WERI-Rb-1 (cell line): ENCODE results near the gene ABCA7.
A peak's percentile ranks its signal among the peaks of the same experiment; 100 is the strongest.
"Not testable (repeated sequence)": the region's sequence is repeated elsewhere in the genome, so short reads cannot be mapped to it uniquely, and the experiment has no call there.

Source experiments
- DNase-seq: peaks from one replicate; pipeline ENCODE4 v3.0.0-alpha.2; 2020
- H3K27ac ChIP-seq: fragments of 250-450 bp; sonication (Bioruptor Pico); 2 replicates; pipeline ENCODE4 v1.5.1; 2020; ENCODE audit warnings: mild to moderate bottlenecking, moderate library complexity
- H3K27me3 ChIP-seq: fragments of 250-450 bp; sonication (Bioruptor Pico); 2 replicates; pipeline ENCODE4 v1.5.1; 2021; ENCODE audit warnings: mild to moderate bottlenecking, low read depth, moderate library complexity; ENCODE audit not compliant: insufficient read depth, severe bottlenecking
- H3K36me3 ChIP-seq: fragments of 250-450 bp; sonication (Bioruptor Pico); 2 replicates; pipeline ENCODE4 v1.5.1; 2020; ENCODE audit warnings: mild to moderate bottlenecking, moderate library complexity
- H3K4me3 ChIP-seq: 2 replicates; pipeline ENCODE4 v1.5.1; 2011; ENCODE audit warnings: low read depth, mild to moderate bottlenecking, control low read depth, low read length
- H3K9me3 ChIP-seq: fragments of 250-450 bp; sonication (Bioruptor Pico); 2 replicates; pipeline ENCODE4 v1.5.1; 2021; ENCODE audit warnings: mild to moderate bottlenecking, moderate library complexity; ENCODE audit not compliant: severe bottlenecking
- TF ChIP-seq, protein P1 (sequence below): IDR thresholded peaks from 2 replicates; pipeline ENCODE4 v1.5.1; 2011; ENCODE audit warnings: low read depth, mild to moderate bottlenecking, control low read depth, inconsistent platforms, low read length

Gene ABCA7

DNA sequence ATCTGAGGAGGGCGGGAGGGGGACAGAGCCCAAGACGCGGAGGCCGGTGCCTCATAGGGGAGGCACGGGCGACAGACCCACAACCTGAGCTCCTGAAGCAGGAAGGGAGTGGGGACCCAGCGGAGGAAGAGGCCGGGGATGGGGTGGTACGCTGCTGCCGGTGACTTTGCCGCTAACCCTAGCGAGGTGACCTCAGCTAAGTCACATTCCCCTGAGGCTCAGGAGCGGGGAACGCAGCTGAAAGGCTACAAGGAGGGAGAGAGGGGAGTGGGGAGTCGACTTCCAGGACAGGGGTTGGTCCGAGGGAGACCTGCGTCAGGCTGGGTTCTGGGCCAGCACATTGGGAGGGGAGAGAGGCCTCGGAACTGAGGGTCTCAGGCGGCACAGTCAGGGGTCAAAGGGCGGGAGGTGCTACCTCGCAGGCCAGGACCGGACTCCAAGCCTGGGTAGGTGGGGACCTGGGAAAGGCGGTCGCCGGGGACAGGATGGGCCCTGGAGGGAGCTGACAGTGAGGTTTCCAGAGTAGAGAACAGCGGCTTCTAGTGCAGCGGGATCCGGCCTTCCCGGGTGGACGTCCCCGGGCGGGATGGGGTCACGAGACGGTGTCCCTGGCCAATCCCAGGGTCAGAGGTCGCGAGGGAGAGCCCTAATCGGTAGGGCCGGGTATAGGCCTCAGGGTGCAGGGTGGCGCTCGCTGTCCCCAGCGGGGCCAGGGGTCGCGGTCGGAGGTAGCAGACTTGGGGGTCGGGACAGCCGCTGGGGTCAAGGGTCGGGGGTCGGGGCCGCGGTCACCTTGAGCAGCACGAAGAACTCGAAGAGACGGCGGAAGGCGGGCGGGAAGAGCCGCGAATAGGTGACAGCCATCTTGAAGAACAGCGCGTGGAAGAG lies 19.7 kb upstream of the ABCA7 start:
- TF ChIP-seq, protein P1, sequence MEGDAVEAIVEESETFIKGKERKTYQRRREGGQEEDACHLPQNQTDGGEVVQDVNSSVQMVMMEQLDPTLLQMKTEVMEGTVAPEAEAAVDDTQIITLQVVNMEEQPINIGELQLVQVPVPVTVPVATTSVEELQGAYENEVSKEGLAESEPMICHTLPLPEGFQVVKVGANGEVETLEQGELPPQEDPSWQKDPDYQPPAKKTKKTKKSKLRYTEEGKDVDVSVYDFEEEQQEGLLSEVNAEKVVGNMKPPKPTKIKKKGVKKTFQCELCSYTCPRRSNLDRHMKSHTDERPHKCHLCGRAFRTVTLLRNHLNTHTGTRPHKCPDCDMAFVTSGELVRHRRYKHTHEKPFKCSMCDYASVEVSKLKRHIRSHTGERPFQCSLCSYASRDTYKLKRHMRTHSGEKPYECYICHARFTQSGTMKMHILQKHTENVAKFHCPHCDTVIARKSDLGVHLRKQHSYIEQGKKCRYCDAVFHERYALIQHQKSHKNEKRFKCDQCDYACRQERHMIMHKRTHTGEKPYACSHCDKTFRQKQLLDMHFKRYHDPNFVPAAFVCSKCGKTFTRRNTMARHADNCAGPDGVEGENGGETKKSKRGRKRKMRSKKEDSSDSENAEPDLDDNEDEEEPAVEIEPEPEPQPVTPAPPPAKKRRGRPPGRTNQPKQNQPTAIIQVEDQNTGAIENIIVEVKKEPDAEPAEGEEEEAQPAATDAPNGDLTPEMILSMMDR: no peak
- H3K4me3 ChIP-seq: peak overlapping the region; percentile 69
- DNase-seq: no peak
- peaks cover 24% of the 10 kb centered on the region for H3K36me3 ChIP-seq
- peak overlapping the region; percentile 89 for H3K27ac ChIP-seq
- H3K27me3 ChIP-seq: no peaks in the 10 kb centered on the region
- no peaks in the 10 kb centered on the region for H3K9me3 ChIP-seq

DNA sequence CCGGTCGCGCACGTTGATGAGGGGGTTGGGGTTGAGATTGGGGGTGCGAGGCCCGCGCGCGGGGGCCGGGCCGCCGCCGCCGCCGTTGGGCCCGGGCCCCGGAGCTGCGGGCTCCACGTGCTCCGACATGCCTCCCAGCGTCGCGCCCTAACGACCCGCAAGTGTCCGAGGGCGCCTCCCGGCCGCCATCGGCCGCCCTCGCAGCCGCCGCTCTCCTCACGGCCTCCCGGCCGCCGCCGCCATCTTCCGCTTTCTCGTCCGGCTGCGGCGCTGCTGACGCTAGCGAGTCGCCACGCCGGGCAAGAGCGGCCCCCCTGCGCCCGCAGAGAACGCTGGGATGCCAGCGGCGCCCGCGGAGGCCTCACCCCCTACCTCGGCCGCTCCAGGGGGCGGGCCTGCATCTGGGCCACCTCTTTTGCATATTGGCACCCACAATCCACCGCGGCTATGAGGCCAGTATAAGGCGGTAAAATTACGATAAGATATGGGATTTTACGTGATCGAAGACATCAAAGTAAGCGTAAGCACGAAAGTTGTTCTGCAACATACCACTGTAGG lies 19.0 kb upstream of the ABCA7 start, which contains the start of gene TMEM259:
TMEM259 (minus strand) TSS at position 256 of the 558 bp plus-strand sequence; CDS start at position 129, 127 bp downstream.
- no peaks in the 10 kb centered on the region for H3K27me3 ChIP-seq
- H3K36me3 ChIP-seq: peaks cover 24% of the 10 kb centered on the region
- peak within 1 kb of the TSS; percentile 89 for H3K27ac ChIP-seq
- TF ChIP-seq, protein P1: no peak
- DNase-seq: peak; percentile 98
- H3K4me3 ChIP-seq: peak within 1 kb of the TSS; percentile 69
- H3K9me3 ChIP-seq: no peaks in the 10 kb centered on the region

DNA sequence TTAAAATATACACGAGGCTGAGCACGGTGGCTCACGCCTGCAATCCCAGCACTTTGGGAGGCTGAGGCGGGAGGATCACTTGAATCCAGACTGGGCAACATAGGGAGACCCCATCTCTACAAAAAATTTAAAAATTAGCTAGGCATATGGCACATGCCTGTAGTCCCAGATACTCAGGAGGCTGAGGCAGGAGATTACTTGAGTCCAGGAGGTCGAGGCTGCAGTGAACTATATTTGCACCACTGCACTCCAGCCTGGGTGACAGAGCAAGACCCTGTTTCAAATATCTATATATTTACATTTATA lies 16.1 kb upstream of the ABCA7 start:
- not testable (repeated sequence) for H3K9me3 ChIP-seq, H3K36me3 ChIP-seq, H3K27me3 ChIP-seq, H3K27ac ChIP-seq, DNase-seq, H3K4me3 ChIP-seq

DNA sequence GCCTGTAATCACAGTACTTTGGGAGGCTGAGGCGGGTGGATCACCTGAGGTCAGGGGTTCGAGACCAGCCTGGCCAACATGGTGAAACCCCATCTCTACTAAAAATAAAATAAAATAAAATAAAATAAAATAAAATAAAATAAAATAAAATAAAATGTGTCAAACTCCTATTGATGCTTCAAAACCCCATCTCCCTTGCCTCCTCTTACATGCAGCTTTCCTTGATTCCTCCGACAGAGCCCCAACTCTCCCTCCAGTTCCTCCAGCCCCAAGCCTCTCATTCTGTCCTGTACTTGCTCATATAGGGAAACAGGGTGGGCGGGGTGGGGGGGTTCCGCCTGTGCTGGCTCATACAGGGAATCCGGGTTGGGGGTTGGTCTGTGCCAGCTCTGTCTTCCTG lies 14.8 kb upstream of the ABCA7 start:
- H3K9me3 ChIP-seq, H3K27ac ChIP-seq: not testable (repeated sequence)

DNA sequence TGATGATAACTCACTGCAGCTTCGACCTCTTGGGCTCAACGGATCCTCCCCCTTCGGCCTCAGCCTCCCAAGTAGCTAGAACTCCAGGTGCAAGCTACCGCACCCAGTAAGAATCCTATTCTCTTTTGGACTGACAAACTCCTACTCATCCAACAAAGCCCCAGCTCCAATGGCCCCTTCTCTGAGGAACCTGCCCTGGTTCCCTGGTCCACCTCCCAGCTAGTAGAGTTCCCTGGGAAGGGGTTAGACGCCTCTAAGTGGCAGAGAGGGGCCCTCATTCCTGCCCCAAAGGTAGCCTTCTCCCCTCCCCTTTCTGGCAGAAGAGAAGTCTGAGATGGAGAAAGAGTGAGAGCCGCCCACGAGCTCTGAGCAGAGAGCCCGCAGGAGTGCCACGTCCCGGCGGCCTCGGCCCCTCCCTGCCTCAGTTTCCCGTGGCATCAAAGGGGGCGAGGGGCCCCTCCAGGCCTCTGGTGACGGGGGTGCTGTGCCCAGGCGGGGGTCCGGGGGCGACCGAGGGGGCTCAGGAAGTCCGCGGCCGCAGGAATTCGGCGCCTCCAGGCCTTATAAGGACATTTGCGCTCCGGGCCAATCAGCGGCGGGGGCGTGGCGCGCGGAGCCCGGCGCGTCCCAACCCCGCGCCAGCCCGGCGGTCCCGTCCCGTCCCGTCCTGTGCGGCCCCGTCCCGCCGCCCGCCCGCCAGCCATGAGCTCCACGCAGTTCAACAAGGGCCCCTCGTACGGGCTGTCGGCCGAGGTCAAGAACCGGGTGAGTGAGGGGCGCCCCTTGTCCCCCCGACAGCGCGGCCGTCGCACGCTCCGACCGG lies 13.7 kb upstream of the ABCA7 start, which contains the start of gene CNN2:
CNN2 (plus strand) TSS at position 649 of the 823 bp plus-strand sequence; CDS start at position 703, 54 bp downstream.
- H3K36me3 ChIP-seq: peaks cover 4% of the 10 kb centered on the region
- DNase-seq: peak; percentile 71
- H3K9me3 ChIP-seq: no peaks in the 10 kb centered on the region
- H3K4me3 ChIP-seq: peak within 1 kb of the TSS; percentile 73
- H3K27me3 ChIP-seq: no peaks in the 10 kb centered on the region
- peak within 1 kb of the TSS; percentile 89 for H3K27ac ChIP-seq
- TF ChIP-seq, protein P1: no peak

More for the DNA sequence above, 14.8 kb upstream of the ABCA7 start:
- not testable (repeated sequence) for DNase-seq, H3K36me3 ChIP-seq, H3K4me3 ChIP-seq, H3K27me3 ChIP-seq

DNA sequence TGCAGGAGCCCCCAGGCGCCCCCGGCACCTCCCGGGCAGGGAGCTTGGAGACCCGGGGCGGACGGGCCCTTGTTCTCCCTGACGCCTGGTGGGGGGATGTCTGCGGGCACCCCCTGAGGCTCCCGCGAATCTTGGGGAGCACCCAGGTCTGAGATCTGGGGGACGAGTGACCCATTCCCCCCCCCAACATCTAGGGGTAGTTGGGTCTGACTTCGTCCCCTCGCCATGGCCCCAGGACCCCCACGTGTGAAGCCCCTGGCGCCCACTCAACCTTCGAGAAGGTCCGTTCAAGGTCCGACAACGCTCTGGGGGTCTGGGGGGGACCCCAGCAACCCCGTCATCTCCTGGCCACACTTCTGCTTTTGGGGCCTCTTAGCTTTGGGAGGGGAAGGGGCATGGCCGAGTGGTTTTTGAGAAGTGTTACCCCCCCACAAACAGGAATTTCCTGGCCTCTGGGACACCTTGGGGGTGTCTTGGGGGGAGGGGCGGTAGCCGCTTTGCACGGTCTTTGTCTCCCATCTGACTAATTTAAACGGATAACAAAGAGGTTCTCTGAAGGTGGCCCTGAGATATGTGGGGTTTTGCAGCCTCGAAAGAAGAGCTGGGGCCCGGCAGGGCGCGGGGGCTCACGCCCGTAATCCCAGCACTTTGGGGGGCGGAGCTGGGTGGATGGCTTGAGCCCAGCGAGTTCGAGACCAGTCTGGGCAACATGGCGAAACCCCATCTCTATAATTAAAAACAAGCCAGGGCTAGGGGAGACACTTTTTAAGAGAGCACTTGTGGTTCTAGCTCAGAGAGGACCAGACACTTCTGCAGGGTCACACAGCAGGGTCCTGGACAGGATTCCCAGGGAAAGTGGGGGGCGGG lies 12.9 kb upstream of the ABCA7 start:
- TF ChIP-seq, protein P1: no peak
- Histone ChIP-seq H3K9me3 (no peaks in the 10 kb centered on the region), H3K27ac (peak overlapping the region; percentile 89), H3K27me3 (no peaks in the 10 kb centered on the region), H3K36me3 (peaks cover 9% of the 10 kb centered on the region), H3K4me3 (peak overlapping the region; percentile 73)
- DNase-seq: peak; percentile 38
